RWPE2 (cell line): ENCODE measurements around the gene GJC2.

ENCODE experiments used
- ATAC-seq: fragments of 200-7000 bp; cut with Tn5 transposase; 3 replicates; pipeline ENCODE4 v1.9.1; 2021; ENCODE audit warnings: low read depth
- DNase-seq: peaks from one replicate; pipeline ENCODE4 v3.0.0-alpha.2; 2020; ENCODE audit warnings: low spot score
- H3K27ac ChIP-seq: fragments of 450-650 bp; 2 replicates; pipeline ENCODE4 v1.5.1; 2017; ENCODE audit warnings: mild to moderate bottlenecking; ENCODE audit not compliant: poor library complexity, severe bottlenecking
- H3K27me3 ChIP-seq: fragments of 250-450 bp; sonication (Bioruptor Pico); 2 replicates; pipeline ENCODE4 v1.5.1; 2021; ENCODE audit warnings: mild to moderate bottlenecking, moderate library complexity; ENCODE audit not compliant: insufficient read depth, poor library complexity, severe bottlenecking
- H3K36me3 ChIP-seq: fragments of 250-450 bp; sonication (Bioruptor Pico); 2 replicates; pipeline ENCODE4 v1.5.1; 2020; ENCODE audit warnings: low read depth, mild to moderate bottlenecking, moderate library complexity
- H3K4me1 ChIP-seq: fragments of 250-450 bp; sonication (Bioruptor Pico); 2 replicates; pipeline ENCODE4 v1.5.1; 2021; ENCODE audit warnings: mild to moderate bottlenecking, moderate library complexity; ENCODE audit not compliant: insufficient read depth, poor library complexity, severe bottlenecking
- H3K4me3 ChIP-seq: fragments of 250-450 bp; sonication (Bioruptor Pico); 2 replicates; pipeline ENCODE4 v1.5.1; 2021; ENCODE audit warnings: mild to moderate bottlenecking, moderate library complexity; ENCODE audit not compliant: severe bottlenecking
- H3K9me3 ChIP-seq: fragments of 250-450 bp; sonication (Bioruptor Pico); 2 replicates; pipeline ENCODE4 v1.5.1; 2021; ENCODE audit warnings: mild to moderate bottlenecking, moderate library complexity; ENCODE audit not compliant: severe bottlenecking
- CTCF ChIP-seq: fragments of 450-650 bp; IDR thresholded peaks from one replicate; pipeline ENCODE4 v1.5.1; 2017; ENCODE audit warnings: mild to moderate bottlenecking, moderate library complexity; ENCODE audit not compliant: poor library complexity, severe bottlenecking

GJC2 gene

GRCh38 chr1:228198977-228199590, 49.4 kb downstream of the GJC2 start:
- ATAC-seq (no peak), DNase-seq (no peak)
- H3K4me3 ChIP-seq: no peak overlapping the region
- no peaks in the 10 kb centered on the region for H3K36me3 ChIP-seq
- no peaks in the 10 kb centered on the region for H3K27me3 ChIP-seq
- H3K4me1 ChIP-seq: no peaks in the 10 kb centered on the region
- TF ChIP-seq CTCF: no peak
- H3K9me3 ChIP-seq: no peaks in the 10 kb centered on the region
- no peak overlapping the region for H3K27ac ChIP-seq

GRCh38 chr1:228204958-228205357, 55.2 kb downstream of the GJC2 start:
- TF ChIP-seq CTCF: no peak
- Histone ChIP-seq H3K27me3 (no peaks in the 10 kb centered on the region), H3K36me3 (no peaks in the 10 kb centered on the region), H3K4me3 (no peak overlapping the region), H3K4me1 (no peaks in the 10 kb centered on the region), H3K27ac (no peak overlapping the region), H3K9me3 (no peaks in the 10 kb centered on the region)
- ATAC-seq (no peak), DNase-seq (no peak)

- no peak for DNase-seq
- Histone ChIP-seq H3K27me3 (no peaks in the 10 kb centered on the region), H3K4me3 (no peak overlapping the region), H3K4me1 (no peaks in the 10 kb centered on the region), H3K36me3 (no peaks in the 10 kb centered on the region), H3K27ac (no peak overlapping the region), H3K9me3 (no peaks in the 10 kb centered on the region)
- no peak for ATAC-seq
- no peak for TF ChIP-seq CTCF
Measured at GRCh38 chr1:228205526-228206436, 56.1 kb downstream of the GJC2 start.

- no peaks in the 10 kb centered on the region for H3K27me3 ChIP-seq
- H3K4me3 ChIP-seq: no peak overlapping the region
- TF ChIP-seq CTCF: no peak
- no peaks in the 10 kb centered on the region for H3K9me3 ChIP-seq
- H3K36me3 ChIP-seq: no peaks in the 10 kb centered on the region
- no peak for DNase-seq
- H3K4me1 ChIP-seq: no peaks in the 10 kb centered on the region
- no peak overlapping the region for H3K27ac ChIP-seq
- no peak; the same call in 2 of the 3 replicates for ATAC-seq
Measured at GRCh38 chr1:228206582-228207351, 57.0 kb downstream of the GJC2 start.
